ENCODE data around the gene TMEM95. TPM values are rescaled to one million over a fixed set of nuclear protein-coding genes. Genes with fewer than 3 reads are reported as not detected.

TMEM95 gene
- total RNA-seq, 1 experiment from 2014 or later, result not detected

GRCh38 chr17:7406235-7406825 lies 51.4 kb downstream of the TMEM95 start:
- ChIA-PET POLR2A (no interaction called here), CTCF (interaction anchor here (0.5 to 1.2 kb wide), 3 partner anchors 21 to 1905 kb away, joined by 3 read pairs; no protein-coding TSS in a partner anchor)
- intact Hi-C loops (cut with micrococcal nuclease), result no loop called here
- Mint-ChIP-seq H3K36me3 (ENCODE audit: insufficient read depth, unreplicated experiment) (peaks cover 19% of the 10 kb centered on the region), H3K4me1 (ENCODE audit: insufficient read depth, unreplicated experiment) (peaks cover 16% of the 10 kb centered on the region), H3K27ac (ENCODE audit: low read depth, unreplicated experiment) (no peak overlapping the region), H3K4me3 (ENCODE audit: unreplicated experiment) (no peak overlapping the region), H3K9me3 (ENCODE audit: unreplicated experiment) (no peaks in the 10 kb centered on the region), H3K27me3 (ENCODE audit: insufficient read depth, unreplicated experiment) (no peaks in the 10 kb centered on the region)
- no peak for DNase-seq (ENCODE audit: unreplicated experiment)
- TF ChIP-seq CTCF (IDR thresholded peaks at IDR 0.05; ENCODE audit: unreplicated experiment), result no peak
- no TSS peak for BruUV-seq (replicated peaks)

Other genes with a start within 250 kb of the TMEM95 start
- not detected in 2 replicates for gene ASGR2, start 240.3 kb upstream of the TMEM95 start, total RNA-seq (2022)
- gene ASGR1, start 175.8 kb upstream of the TMEM95 start, total RNA-seq (2022), result 0.37 and 0.59 TPM in 2 replicates
- 7.6 TPM in 2 replicates for gene DLG4, start 135.3 kb upstream of the TMEM95 start, total RNA-seq (2022)
- gene ACADVL, start 135.2 kb upstream of the TMEM95 start, total RNA-seq (2022), result 387 and 413 TPM in 2 replicates
- 34.9 and 37.4 TPM in 2 replicates for gene DVL2, start 120.6 kb upstream of the TMEM95 start, total RNA-seq (2022)
- gene PHF23, start 115.7 kb upstream of the TMEM95 start, total RNA-seq (2022), result 41.8 and 47.1 TPM in 2 replicates
- 226 and 294 TPM in 2 replicates for gene GABARAP, start 112.7 kb upstream of the TMEM95 start, total RNA-seq (2022)
- gene CTDNEP1, start 103.4 kb upstream of the TMEM95 start, total RNA-seq (2022), result 145 and 148 TPM in 2 replicates
- gene ELP5, start 102.9 kb upstream of the TMEM95 start, total RNA-seq (2022), result 81.0 and 91.3 TPM in 2 replicates
- gene CLDN7, start 92.7 kb upstream of the TMEM95 start, total RNA-seq (2022), result 20.8 and 23.9 TPM in 2 replicates
- gene SLC2A4, start 73.4 kb upstream of the TMEM95 start, total RNA-seq (2022), result not detected in 2 replicates
- gene YBX2, start 60.5 kb upstream of the TMEM95 start, total RNA-seq (2022), result 0.40 and 0.44 TPM in 2 replicates
- 1,142 and 1,190 TPM in 2 replicates for gene EIF5A, start 47.5 kb upstream of the TMEM95 start, total RNA-seq (2022)
- gene GPS2, start 39.8 kb upstream of the TMEM95 start, total RNA-seq (2022), result 29.4 and 49.8 TPM in 2 replicates
- 36.9 and 39.3 TPM in 2 replicates for gene NEURL4, start 25.8 kb upstream of the TMEM95 start, total RNA-seq (2022)
- 4.4 and 4.9 TPM in 2 replicates for gene ACAP1, start 18.6 kb upstream of the TMEM95 start, total RNA-seq (2022)
- 9.2 and 10.1 TPM in 2 replicates for gene KCTD11, start 3.0 kb upstream of the TMEM95 start, total RNA-seq (2022)
- 6.4 and 8.0 TPM in 2 replicates for gene TNK1, start 25.9 kb downstream of the TMEM95 start, total RNA-seq (2022)
- gene PLSCR3, start 39.4 kb downstream of the TMEM95 start, total RNA-seq (2022), result 53.8 and 59.0 TPM in 2 replicates
- 35.2 and 42.9 TPM in 2 replicates for gene TMEM256, start 48.9 kb downstream of the TMEM95 start, total RNA-seq (2022)
- 6.7 and 9.0 TPM in 2 replicates for gene NLGN2, start 52.7 kb downstream of the TMEM95 start, total RNA-seq (2022)
- not detected in 2 replicates for gene SPEM1, start 65.2 kb downstream of the TMEM95 start, total RNA-seq (2022)
- gene SPEM2, start 70.5 kb downstream of the TMEM95 start, total RNA-seq (2022), result not detected in 2 replicates
- gene SPEM3, start 73.7 kb downstream of the TMEM95 start, total RNA-seq (2022), result not detected in 2 replicates
- gene TMEM102, start 80.3 kb downstream of the TMEM95 start, total RNA-seq (2022), result 6.1 and 6.3 TPM in 2 replicates
- 0.84 and 2.1 TPM in 2 replicates for gene FGF11, start 84.4 kb downstream of the TMEM95 start, total RNA-seq (2022)
- gene CHRNB1, start 89.9 kb downstream of the TMEM95 start, total RNA-seq (2022), result 3.3 and 7.8 TPM in 2 replicates
- 26.3 and 29.1 TPM in 2 replicates for gene ZBTB4, start 124.5 kb downstream of the TMEM95 start, total RNA-seq (2022)
- not detected in 2 replicates for gene SLC35G6, start 126.3 kb downstream of the TMEM95 start, total RNA-seq (2022)
- 89.6 and 107 TPM in 2 replicates for gene POLR2A, start 129.2 kb downstream of the TMEM95 start, total RNA-seq (2022)
- gene TNFSF12, start 193.9 kb downstream of the TMEM95 start, total RNA-seq (2022), result 3.5 and 3.9 TPM in 2 replicates
- 6.3 and 10.8 TPM in 2 replicates for gene TNFSF13, start 203.6 kb downstream of the TMEM95 start, total RNA-seq (2022)
- gene SENP3, start 206.8 kb downstream of the TMEM95 start, total RNA-seq (2022), result 66.9 and 67.3 TPM in 2 replicates
- gene CD68, start 224.5 kb downstream of the TMEM95 start, total RNA-seq (2022), result 6.9 and 10.6 TPM in 2 replicates
- gene MPDU1, start 228.7 kb downstream of the TMEM95 start, total RNA-seq (2022), result 52.0 and 56.5 TPM in 2 replicates
- 32.6 and 34.4 TPM in 2 replicates for gene SOX15, start 234.9 kb downstream of the TMEM95 start, total RNA-seq (2022)

Measured in MCF 10A (cell line).